ENCODE measurements around the gene CISH. TPM values are rescaled to one million over a fixed set of nuclear protein-coding genes. Genes with fewer than 3 reads are reported as not detected.

Gene CISH
- total RNA-seq, 1 experiment from 2014 or later = 0.26 TPM

DNA sequence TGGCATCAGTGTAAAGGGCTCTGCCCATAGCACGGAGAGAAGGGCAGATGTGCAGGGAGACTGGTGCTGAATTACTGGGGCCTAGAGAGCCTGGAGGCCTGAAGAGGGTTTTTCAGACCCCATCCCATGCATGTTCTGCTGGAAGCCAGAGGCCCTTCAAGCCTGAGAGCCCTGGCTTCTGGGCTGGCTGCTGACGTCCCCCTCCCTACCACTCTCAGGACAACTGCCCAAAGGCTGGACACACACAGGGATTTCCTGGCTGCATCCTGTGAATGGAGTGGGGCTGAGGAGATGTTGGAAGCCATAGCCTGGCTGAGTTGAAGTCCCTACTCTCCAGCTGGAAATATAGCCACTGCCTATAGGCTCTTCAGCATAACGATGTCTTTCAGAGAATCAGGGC lies 46.2 kb upstream of the CISH start:
- no TSS peak for BruUV-seq (replicated peaks)
- H3K4me3 Mint-ChIP-seq (ENCODE audit: unreplicated experiment) = no peak overlapping the region
- H3K27ac Mint-ChIP-seq (ENCODE audit: low read depth, unreplicated experiment) = no peak overlapping the region
- intact Hi-C loops (cut with micrococcal nuclease) = loop anchor here (10.0 kb wide), 1 partner anchor 83 kb away; no protein-coding TSS in a partner anchor
- no peaks in the 10 kb centered on the region for H3K36me3 Mint-ChIP-seq (ENCODE audit: insufficient read depth, unreplicated experiment)
- TF ChIP-seq, protein P1, sequence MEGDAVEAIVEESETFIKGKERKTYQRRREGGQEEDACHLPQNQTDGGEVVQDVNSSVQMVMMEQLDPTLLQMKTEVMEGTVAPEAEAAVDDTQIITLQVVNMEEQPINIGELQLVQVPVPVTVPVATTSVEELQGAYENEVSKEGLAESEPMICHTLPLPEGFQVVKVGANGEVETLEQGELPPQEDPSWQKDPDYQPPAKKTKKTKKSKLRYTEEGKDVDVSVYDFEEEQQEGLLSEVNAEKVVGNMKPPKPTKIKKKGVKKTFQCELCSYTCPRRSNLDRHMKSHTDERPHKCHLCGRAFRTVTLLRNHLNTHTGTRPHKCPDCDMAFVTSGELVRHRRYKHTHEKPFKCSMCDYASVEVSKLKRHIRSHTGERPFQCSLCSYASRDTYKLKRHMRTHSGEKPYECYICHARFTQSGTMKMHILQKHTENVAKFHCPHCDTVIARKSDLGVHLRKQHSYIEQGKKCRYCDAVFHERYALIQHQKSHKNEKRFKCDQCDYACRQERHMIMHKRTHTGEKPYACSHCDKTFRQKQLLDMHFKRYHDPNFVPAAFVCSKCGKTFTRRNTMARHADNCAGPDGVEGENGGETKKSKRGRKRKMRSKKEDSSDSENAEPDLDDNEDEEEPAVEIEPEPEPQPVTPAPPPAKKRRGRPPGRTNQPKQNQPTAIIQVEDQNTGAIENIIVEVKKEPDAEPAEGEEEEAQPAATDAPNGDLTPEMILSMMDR (IDR thresholded peaks at IDR 0.05; ENCODE audit: unreplicated experiment) = no peak
- DNase-seq (ENCODE audit: unreplicated experiment) = no peak
- H3K27me3 Mint-ChIP-seq (ENCODE audit: insufficient read depth, unreplicated experiment) = no peaks in the 10 kb centered on the region
- peaks cover 6% of the 10 kb centered on the region for H3K4me1 Mint-ChIP-seq (ENCODE audit: insufficient read depth, unreplicated experiment)
- ChIA-PET POLR2A (no interaction called here), CTCF (interaction anchor here (1.3 kb wide), 1 partner anchor 442 kb away, joined by 6 read pairs; no protein-coding TSS in a partner anchor)
- H3K9me3 Mint-ChIP-seq (ENCODE audit: unreplicated experiment) = no peaks in the 10 kb centered on the region

DNA sequence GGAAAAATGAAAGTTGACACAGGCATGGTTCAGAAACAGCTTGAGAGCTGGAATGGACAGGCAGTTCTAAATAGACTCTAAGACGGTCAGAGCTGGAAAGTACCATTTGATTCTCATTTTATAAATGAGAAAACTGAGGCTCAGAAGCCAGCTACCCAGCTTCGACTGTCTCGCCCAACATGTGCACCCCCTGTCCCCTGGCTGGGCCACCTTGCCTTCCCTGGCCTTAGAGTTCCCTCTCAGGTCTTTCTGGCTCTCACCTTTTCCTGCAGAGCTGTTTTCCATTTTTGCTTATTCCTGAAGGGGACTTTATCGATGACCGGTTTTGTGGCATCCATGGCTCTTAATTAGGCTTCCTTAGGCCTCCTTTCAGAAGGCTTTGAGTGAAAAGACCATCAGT lies 45.8 kb upstream of the CISH start:
- no peak for DNase-seq (ENCODE audit: unreplicated experiment)
- Mint-ChIP-seq H3K9me3 (ENCODE audit: unreplicated experiment) (no peaks in the 10 kb centered on the region), H3K27ac (ENCODE audit: low read depth, unreplicated experiment) (no peak overlapping the region), H3K36me3 (ENCODE audit: insufficient read depth, unreplicated experiment) (no peaks in the 10 kb centered on the region), H3K4me1 (ENCODE audit: insufficient read depth, unreplicated experiment) (peaks cover 4% of the 10 kb centered on the region), H3K27me3 (ENCODE audit: insufficient read depth, unreplicated experiment) (no peaks in the 10 kb centered on the region), H3K4me3 (ENCODE audit: unreplicated experiment) (no peak overlapping the region)
- ChIA-PET CTCF (interaction anchor here (1.3 kb wide), 1 partner anchor 443 kb away, joined by 6 read pairs; no protein-coding TSS in a partner anchor), POLR2A (no interaction called here)
- no TSS peak for BruUV-seq (replicated peaks)
- TF ChIP-seq, protein P1 (IDR thresholded peaks at IDR 0.05; ENCODE audit: unreplicated experiment) = no peak
- intact Hi-C loops (cut with micrococcal nuclease) = loop anchor here (10.0 kb wide), 1 partner anchor 83 kb away; no protein-coding TSS in a partner anchor

DNA sequence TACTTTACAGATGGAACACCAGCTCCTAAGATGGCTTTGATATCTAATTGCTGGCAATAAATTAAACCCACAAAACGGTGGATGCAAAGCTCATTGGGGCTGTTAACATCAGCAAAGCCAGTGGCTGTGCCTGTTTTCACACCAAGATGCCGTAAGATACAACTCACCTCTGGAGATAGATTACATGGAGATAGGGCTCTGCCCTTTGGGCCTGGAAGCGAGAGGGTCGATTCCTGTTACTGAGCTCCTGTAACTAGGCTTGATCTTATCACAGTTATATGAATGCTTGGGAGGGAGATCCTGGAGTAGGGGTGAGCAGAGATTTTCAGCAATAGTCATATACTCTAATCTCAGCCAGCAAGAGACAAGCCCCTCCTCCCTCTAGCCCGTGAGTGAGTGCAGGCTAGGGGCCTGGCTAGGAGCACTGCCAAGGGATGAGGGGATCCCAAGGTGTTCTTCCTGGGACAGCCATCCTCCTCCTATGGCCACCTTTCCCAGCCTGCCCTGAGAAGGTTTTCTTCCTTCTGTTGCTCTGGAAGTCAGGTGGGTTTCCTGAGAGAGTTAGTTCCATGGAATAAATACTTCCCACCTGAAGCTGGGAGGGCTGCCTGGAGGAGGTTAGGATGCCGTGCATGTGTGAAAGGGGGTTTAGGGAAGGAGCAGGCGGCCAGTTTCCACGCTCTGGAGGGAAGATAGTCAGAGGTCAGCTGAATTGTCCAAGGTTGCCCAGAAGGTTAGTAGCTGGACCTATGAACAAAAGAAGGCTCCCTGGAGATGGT lies 45.0 kb upstream of the CISH start:
- intact Hi-C loops (cut with micrococcal nuclease) = loop anchor here (10.0 kb wide), 1 partner anchor 82 kb away; no protein-coding TSS in a partner anchor
- Mint-ChIP-seq H3K27ac (ENCODE audit: low read depth, unreplicated experiment) (no peak overlapping the region), H3K9me3 (ENCODE audit: unreplicated experiment) (no peaks in the 10 kb centered on the region), H3K4me1 (ENCODE audit: insufficient read depth, unreplicated experiment) (no peaks in the 10 kb centered on the region), H3K27me3 (ENCODE audit: insufficient read depth, unreplicated experiment) (no peaks in the 10 kb centered on the region), H3K36me3 (ENCODE audit: insufficient read depth, unreplicated experiment) (peaks cover 3% of the 10 kb centered on the region), H3K4me3 (ENCODE audit: unreplicated experiment) (no peak overlapping the region)
- POLR2A ChIA-PET = interaction anchor here (0.6 kb wide), 2 partner anchors 41 to 355 kb away, joined by 3 to 4 read pairs; no protein-coding TSS in a partner anchor
- BruUV-seq (replicated peaks) = no TSS peak
- TF ChIP-seq, protein P1 (IDR thresholded peaks at IDR 0.05; ENCODE audit: unreplicated experiment) = no peak
- CTCF ChIA-PET = interaction anchor here (0.6 to 1.3 kb wide), 4 partner anchors 40 to 1277 kb away, joined by 3 to 6 read pairs (median 3); no protein-coding TSS in a partner anchor
- DNase-seq (ENCODE audit: unreplicated experiment) = no peak

DNA sequence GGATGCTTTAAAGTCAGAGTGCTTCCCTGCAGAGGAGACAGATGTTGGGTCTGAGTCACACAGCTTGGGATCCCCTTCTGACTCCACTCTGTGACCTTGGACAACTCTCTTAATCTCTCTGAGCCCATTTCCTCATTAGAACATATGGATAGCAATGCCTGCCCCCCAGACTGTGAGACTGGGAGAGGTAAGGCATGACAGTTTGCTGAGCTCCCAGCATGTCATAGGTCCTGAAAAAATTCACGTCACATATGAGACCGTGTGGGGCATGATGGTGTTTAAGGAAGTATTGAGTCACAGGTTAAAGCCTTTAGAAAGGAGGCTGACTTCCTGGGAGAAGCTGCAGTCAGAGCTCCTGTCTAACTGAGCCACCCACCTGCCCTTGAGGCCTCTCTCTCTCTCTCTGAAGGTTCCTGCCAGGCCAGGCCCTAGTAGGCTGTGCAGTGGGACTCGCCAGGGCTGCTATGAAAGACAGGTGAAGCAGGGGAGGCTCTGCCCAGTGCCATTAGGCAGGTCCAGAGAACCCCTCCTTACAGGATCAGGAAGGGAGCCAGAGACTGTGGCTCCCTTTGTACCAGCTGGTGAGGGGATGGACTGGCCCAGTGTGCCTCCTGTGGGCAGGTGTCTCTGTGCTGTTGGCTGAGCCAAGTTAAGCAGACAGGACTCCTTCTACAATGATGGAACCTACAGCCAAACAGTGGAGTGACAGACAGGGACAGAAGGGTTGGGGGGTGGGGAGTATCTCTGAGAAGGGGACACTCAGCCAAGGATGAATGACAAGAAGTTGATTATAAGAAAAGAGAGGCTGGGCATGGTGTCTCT lies 43.6 kb upstream of the CISH start:
- BruUV-seq (replicated peaks) = no TSS peak
- H3K4me3 Mint-ChIP-seq (ENCODE audit: unreplicated experiment) = no peak overlapping the region
- TF ChIP-seq, protein P1 (IDR thresholded peaks at IDR 0.05; ENCODE audit: unreplicated experiment) = no peak
- H3K36me3 Mint-ChIP-seq (ENCODE audit: insufficient read depth, unreplicated experiment) = peaks cover 8% of the 10 kb centered on the region
- POLR2A ChIA-PET = interaction anchor here (1.6 kb wide), 1 partner anchor 10 kb away, joined by 3 read pairs; no protein-coding TSS in a partner anchor
- intact Hi-C loops (cut with micrococcal nuclease) = loop anchor here (10.0 kb wide), 1 partner anchor 80 kb away; no protein-coding TSS in a partner anchor
- no peak overlapping the region for H3K27ac Mint-ChIP-seq (ENCODE audit: low read depth, unreplicated experiment)
- H3K9me3 Mint-ChIP-seq (ENCODE audit: unreplicated experiment) = no peaks in the 10 kb centered on the region
- CTCF ChIA-PET = interaction anchor here (0.6 to 8.2 kb wide), 3 partner anchors 37 to 40 kb away, joined by 3 to 104 read pairs (median 3); partner anchors contain the start of genes CISH and MAPKAPK3
- H3K4me1 Mint-ChIP-seq (ENCODE audit: insufficient read depth, unreplicated experiment) = no peaks in the 10 kb centered on the region
- no peaks in the 10 kb centered on the region for H3K27me3 Mint-ChIP-seq (ENCODE audit: insufficient read depth, unreplicated experiment)
- DNase-seq (ENCODE audit: unreplicated experiment) = no peak
